HepG2 (cell line): ENCODE measurements around the gene RABGGTA. TPM values are rescaled to one million over a fixed set of nuclear protein-coding genes. Genes with fewer than 3 reads are reported as not detected.
A peak's percentile ranks its signal among the peaks of the same experiment; 100 is the strongest.

Source experiments
- BRD4 ChIP-seq: sonication (generic); formaldehyde crosslinking; IDR thresholded peaks from 2 replicates; pipeline ENCODE4 v1.4.0; 2020; ENCODE audit warnings: missing genetic modification reagents
- CBFB ChIP-seq: sonication (generic); formaldehyde crosslinking; IDR thresholded peaks from 2 replicates; pipeline ENCODE4 v1.4.0; 2020; ENCODE audit warnings: missing genetic modification reagents
- CBX5 ChIP-seq: sonication (generic); formaldehyde crosslinking; IDR thresholded peaks from 2 replicates; pipeline ENCODE4 v1.4.0; 2020; ENCODE audit warnings: missing genetic modification reagents, borderline replicate concordance
- CHD2 ChIP-seq: IDR thresholded peaks from 2 replicates; pipeline ENCODE4 v1.6.1; 2011; ENCODE audit warnings: low read depth, low read length, improper control_type of control experiment
- CREB1 ChIP-seq, 2 experiments: fragments of 450-650 bp in 1 of 2; IDR thresholded peaks; 2 replicates each; pipeline ENCODE4 v1.6.1; 2016 to 2017; ENCODE audit warnings: control low read depth in 1 of 2, mild to moderate bottlenecking in 1 of 2, missing compliant biosample characterization in 1 of 2, missing genetic modification characterization in 1 of 2
- ETV5 ChIP-seq: IDR thresholded peaks from 2 replicates; pipeline ENCODE4 v1.6.1; 2018; ENCODE audit warnings: missing biosample characterization, missing genetic modification reagents, inconsistent platforms, borderline replicate concordance
- HDAC2 ChIP-seq: sonication (generic); formaldehyde crosslinking; IDR thresholded peaks from 2 replicates; pipeline ENCODE4 v1.4.0; 2020; ENCODE audit warnings: missing genetic modification reagents
- MBD4 ChIP-seq: IDR thresholded peaks from 2 replicates; pipeline ENCODE4 v1.6.1; 2012; ENCODE audit warnings: low read length, inconsistent platforms, borderline replicate concordance
- MTF2 ChIP-seq: sonication (generic); formaldehyde crosslinking; IDR thresholded peaks from 2 replicates; pipeline ENCODE4 v1.5.0; 2020; ENCODE audit warnings: missing genetic modification reagents, borderline replicate concordance
- NFE2L2 ChIP-seq: fragments of 150-350 bp; IDR thresholded peaks from 2 replicates; pipeline ENCODE4 v1.6.1; 2014; ENCODE audit warnings: low read length
- RAD21 ChIP-seq: fragments of 450-650 bp; formaldehyde crosslinking; IDR thresholded peaks from 2 replicates; pipeline ENCODE4 v1.5.0; 2020; ENCODE audit warnings: mild to moderate bottlenecking
- RELA ChIP-seq: sonication (generic); formaldehyde crosslinking; IDR thresholded peaks from 2 replicates; pipeline ENCODE4 v1.4.0; 2020; ENCODE audit warnings: missing genetic modification reagents
- SP140L ChIP-seq: sonication (generic); formaldehyde crosslinking; IDR thresholded peaks from 2 replicates; pipeline ENCODE4 v1.4.0; 2020; ENCODE audit warnings: missing genetic modification reagents, borderline replicate concordance
- THYN1 ChIP-seq: sonication (generic); formaldehyde crosslinking; IDR thresholded peaks from 2 replicates; pipeline ENCODE4 v1.8.1; 2023; ENCODE audit warnings: low read depth, mild to moderate bottlenecking, moderate library complexity, missing genetic modification reagents, borderline replicate concordance
- ZBTB4 ChIP-seq: sonication (generic); formaldehyde crosslinking; IDR thresholded peaks from 2 replicates; pipeline ENCODE4 v1.4.0; 2020; ENCODE audit warnings: missing genetic modification reagents, mild to moderate bottlenecking, borderline replicate concordance
- ZNF251 ChIP-seq: sonication (generic); formaldehyde crosslinking; IDR thresholded peaks from 2 replicates; pipeline ENCODE4 v1.9.0; 2021; ENCODE audit warnings: mild to moderate bottlenecking, missing genetic modification reagents
- ZNF354B ChIP-seq: sonication (generic); formaldehyde crosslinking; IDR thresholded peaks from 2 replicates; pipeline ENCODE4 v1.8.0; 2022; ENCODE audit warnings: mild to moderate bottlenecking, missing genetic modification reagents
- ZNF652 ChIP-seq: IDR thresholded peaks from 2 replicates; pipeline ENCODE4 v1.6.1; 2016; ENCODE audit warnings: low read depth, borderline replicate concordance
- ZSCAN9 ChIP-seq: IDR thresholded peaks from 2 replicates; pipeline ENCODE4 v1.6.1; 2016; ENCODE audit warnings: borderline replicate concordance
- polyA plus RNA-seq, 8 experiments: library from polyadenylated mRNA; depleted of rRNA in 3 of 8; stranded (reverse) in 7 of 8; unstranded in 1 of 8; fragments of >200 nt; fragmentation: Illumina TruSeq in 4 of 8; extraction: Trizol in 4 of 8; gene quantifications; 2 replicates each; pipeline versions ENCODE4 v1.2.1 to v1.2.3, GENCODE V29; 2011 to 2016; ENCODE audit warnings: low read depth in 4 of 8, missing spikeins in 1 of 8, mixed read lengths in 1 of 8; ENCODE audit not compliant: insufficient read depth in 1 of 8
- total RNA-seq, 5 experiments: library from RNA; depleted of rRNA; stranded (reverse); fragments of >200 nt; fragmentation: Illumina TruSeq; extraction: Trizol; gene quantifications; 2 replicates each; pipeline ENCODE4 v1.2.3, GENCODE V29; 2016; ENCODE audit warnings: low read depth in 1 of 5
- TF ChIP-seq, protein P1 (sequence below): IDR thresholded peaks from 2 replicates; pipeline ENCODE4 v1.6.1; 2016; ENCODE audit warnings: missing genetic modification reagents, missing compliant biosample characterization
- TF ChIP-seq, protein P2 (sequence below): sonication (generic); formaldehyde crosslinking; IDR thresholded peaks from 2 replicates; pipeline ENCODE4 v1.4.0; 2020; ENCODE audit warnings: missing genetic modification reagents, borderline replicate concordance
- TF ChIP-seq, protein P3 (sequence below): conservative IDR thresholded peaks from 2 replicates; pipeline ENCODE4 v1.6.1; 2018; ENCODE audit warnings: missing genetic modification reagents

The RABGGTA gene
- total and polyA plus RNA-seq, 2 of the 13 experiments (the other 11 are each of a cell fraction or from before 2014, with no cell fraction given), result 57.9 to 90.8 TPM

DNA sequence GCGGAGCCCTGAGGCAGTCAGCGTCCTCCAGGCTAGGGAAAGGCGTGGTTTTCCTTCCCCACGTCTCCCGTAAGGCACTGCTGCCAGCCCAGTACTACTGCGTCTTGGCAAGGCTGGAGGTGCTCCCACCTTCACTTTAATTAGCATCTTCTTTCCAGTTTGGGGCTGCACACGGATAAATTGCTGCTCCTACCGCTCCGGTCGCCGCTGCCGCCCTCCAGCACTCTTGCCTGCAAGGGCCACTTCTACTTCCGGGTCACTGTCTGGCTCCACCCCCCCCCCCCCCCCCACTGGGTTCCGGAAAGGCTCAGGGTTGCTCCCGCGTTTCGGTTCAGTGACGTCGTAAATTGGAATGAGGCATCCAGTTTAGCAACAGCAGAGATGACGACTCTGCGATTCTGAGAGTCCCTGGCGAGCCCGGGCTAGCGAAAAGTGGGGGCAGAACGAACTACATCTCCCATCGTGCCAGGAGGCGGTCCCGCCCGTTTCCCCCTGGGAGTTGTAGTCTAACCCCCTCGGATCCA lies 39.2 kb downstream of the RABGGTA start, which contains the start of gene NEDD8 (continued):
- TF ChIP-seq ZNF251, result no peak
- TF ChIP-seq, protein P1, sequence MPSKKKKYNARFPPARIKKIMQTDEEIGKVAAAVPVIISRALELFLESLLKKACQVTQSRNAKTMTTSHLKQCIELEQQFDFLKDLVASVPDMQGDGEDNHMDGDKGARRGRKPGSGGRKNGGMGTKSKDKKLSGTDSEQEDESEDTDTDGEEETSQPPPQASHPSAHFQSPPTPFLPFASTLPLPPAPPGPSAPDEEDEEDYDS (CRISPR knock-in tag), result peak; percentile 58
- TF ChIP-seq, protein P2, sequence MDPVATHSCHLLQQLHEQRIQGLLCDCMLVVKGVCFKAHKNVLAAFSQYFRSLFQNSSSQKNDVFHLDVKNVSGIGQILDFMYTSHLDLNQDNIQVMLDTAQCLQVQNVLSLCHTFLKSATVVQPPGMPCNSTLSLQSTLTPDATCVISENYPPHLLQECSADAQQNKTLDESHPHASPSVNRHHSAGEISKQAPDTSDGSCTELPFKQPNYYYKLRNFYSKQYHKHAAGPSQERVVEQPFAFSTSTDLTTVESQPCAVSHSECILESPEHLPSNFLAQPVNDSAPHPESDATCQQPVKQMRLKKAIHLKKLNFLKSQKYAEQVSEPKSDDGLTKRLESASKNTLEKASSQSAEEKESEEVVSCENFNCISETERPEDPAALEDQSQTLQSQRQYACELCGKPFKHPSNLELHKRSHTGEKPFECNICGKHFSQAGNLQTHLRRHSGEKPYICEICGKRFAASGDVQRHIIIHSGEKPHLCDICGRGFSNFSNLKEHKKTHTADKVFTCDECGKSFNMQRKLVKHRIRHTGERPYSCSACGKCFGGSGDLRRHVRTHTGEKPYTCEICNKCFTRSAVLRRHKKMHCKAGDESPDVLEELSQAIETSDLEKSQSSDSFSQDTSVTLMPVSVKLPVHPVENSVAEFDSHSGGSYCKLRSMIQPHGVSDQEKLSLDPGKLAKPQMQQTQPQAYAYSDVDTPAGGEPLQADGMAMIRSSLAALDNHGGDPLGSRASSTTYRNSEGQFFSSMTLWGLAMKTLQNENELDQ (CRISPR knock-in tag), result peak; percentile 96; the same call in 1 of the 2 replicates
- peak; percentile 51; the same call in 1 of the 2 replicates for TF ChIP-seq CHD2
- no peak for TF ChIP-seq NFE2L2
- peak; percentile 13 for TF ChIP-seq ETV5 (CRISPR knock-in tag)
- TF ChIP-seq ZNF354B (CRISPR knock-in tag), result 0 out of 2 replicates have a peak, but pooled peaks have one; percentile 1
- 0 out of 2 replicates have a peak, but pooled peaks have one; percentile 89 for TF ChIP-seq CBFB (CRISPR knock-in tag)
- no peak; the same call in 1 of the 2 replicates for TF ChIP-seq RELA (CRISPR knock-in tag)
- no peak for TF ChIP-seq MTF2
- peak; percentile 4; the same call in 1 of the 2 replicates for TF ChIP-seq HDAC2 (CRISPR knock-in tag)
- TF ChIP-seq ZSCAN9, result peak; percentile 28; the same call in 1 of the 2 replicates
- no peak for TF ChIP-seq ZNF652 (CRISPR knock-in tag)
- TF ChIP-seq, protein P3, sequence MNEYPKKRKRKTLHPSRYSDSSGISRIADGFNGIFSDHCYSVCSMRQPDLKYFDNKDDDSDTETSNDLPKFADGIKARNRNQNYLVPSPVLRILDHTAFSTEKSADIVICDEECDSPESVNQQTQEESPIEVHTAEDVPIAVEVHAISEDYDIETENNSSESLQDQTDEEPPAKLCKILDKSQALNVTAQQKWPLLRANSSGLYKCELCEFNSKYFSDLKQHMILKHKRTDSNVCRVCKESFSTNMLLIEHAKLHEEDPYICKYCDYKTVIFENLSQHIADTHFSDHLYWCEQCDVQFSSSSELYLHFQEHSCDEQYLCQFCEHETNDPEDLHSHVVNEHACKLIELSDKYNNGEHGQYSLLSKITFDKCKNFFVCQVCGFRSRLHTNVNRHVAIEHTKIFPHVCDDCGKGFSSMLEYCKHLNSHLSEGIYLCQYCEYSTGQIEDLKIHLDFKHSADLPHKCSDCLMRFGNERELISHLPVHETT (CRISPR knock-in tag), result 0 out of 2 replicates have a peak, but pooled peaks have one; percentile 69
- TF ChIP-seq THYN1, result no peak
- no peak for TF ChIP-seq MBD4
- no peak; the same call in 1 of the 2 replicates for TF ChIP-seq BRD4
- TF ChIP-seq CBX5 (CRISPR knock-in tag), result peak; percentile 83
- no peak; the same call in 1 of the 2 replicates for TF ChIP-seq RAD21 (CRISPR knock-in tag)
- TF ChIP-seq CREB1 (IDR thresholded peaks at IDR 0.05), result peak; percentile 92
- TF ChIP-seq CREB1 (CRISPR knock-in tag; IDR thresholded peaks at IDR 0.05), result no peak
- peak; percentile 30; the same call in 1 of the 2 replicates for TF ChIP-seq ZBTB4 (CRISPR knock-in tag)
- no peak for TF ChIP-seq SP140L
